ENCODE measurements around the gene SOAT1. TPM values are rescaled to one million over a fixed set of nuclear protein-coding genes. Genes with fewer than 3 reads are reported as not detected.
A peak's percentile ranks its signal among the peaks of the same experiment; 100 is the strongest.

Gene SOAT1
- total RNA-seq, 2 donors from 2014 or later: 34.2 to 41.9 TPM

- no peaks in the 10 kb centered on the region for H3K27me3 ChIP-seq (ENCODE audit: control insufficient read depth, insufficient read depth, low read length, poor library complexity, severe bottlenecking)
- no peak for TF ChIP-seq CTCF (conservative IDR thresholded peaks at IDR 0.05)
- peaks cover 44% of the 10 kb centered on the region for H3K36me3 Mint-ChIP-seq (ENCODE audit: low read depth)
- no peak overlapping the region for H3K27ac ChIP-seq (ENCODE audit: low read depth, low read length)
- no peaks in the 10 kb centered on the region for H3K4me1 ChIP-seq (ENCODE audit: control insufficient read depth, insufficient read depth, low read length)
- H3K4me3 Mint-ChIP-seq: no peak overlapping the region
- H3K27ac Mint-ChIP-seq: no peak overlapping the region
- H3K4me3 ChIP-seq (ENCODE audit: low read length): no peak overlapping the region
- H3K9ac ChIP-seq (ENCODE audit: extremely low read depth, low read length, poor library complexity, severe bottlenecking): no peak overlapping the region
- H3K9me3 ChIP-seq (ENCODE audit: control insufficient read depth, low read length): peaks cover 14% of the 10 kb centered on the region
- peaks cover 2% of the 10 kb centered on the region for H3K27me3 Mint-ChIP-seq (ENCODE audit: insufficient read depth)
- peaks cover 16% of the 10 kb centered on the region for H3K9me3 Mint-ChIP-seq
- 98 to 100% methylated on average over 2 to 7 of the region's 7 CpGs for WGBS, 2 experiments (ENCODE audit: insufficient coverage in 1 of 2, insufficient read length in 1 of 2)
- no peak for DNase-seq
- peaks cover 16% of the 10 kb centered on the region for H3K4me1 Mint-ChIP-seq
- peaks cover 51% of the 10 kb centered on the region for H3K36me3 ChIP-seq (ENCODE audit: control insufficient read depth, insufficient read depth, low read length)
Measured at GRCh38 chr1:179327196-179327595, 33.6 kb downstream of the SOAT1 start.

DNA sequence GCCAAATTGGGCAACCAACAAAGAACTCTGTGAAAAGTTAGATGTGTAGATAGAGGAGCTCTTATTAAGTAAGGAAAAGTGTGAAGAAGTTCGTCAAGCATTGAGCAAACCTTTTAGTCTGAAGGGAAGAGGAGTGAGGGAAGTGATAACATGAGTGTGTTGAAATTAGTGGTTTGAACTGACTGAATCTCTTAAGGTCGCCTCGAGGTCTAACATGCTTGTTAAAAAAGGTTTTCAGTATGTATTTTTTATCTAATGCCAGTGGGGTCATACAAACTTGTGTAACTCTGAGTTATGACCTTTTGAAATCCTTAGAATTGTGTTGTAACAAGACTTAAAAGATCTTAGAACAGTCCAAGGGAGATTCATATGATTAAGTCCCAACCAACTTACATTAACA lies 34.1 kb downstream of the SOAT1 start:
- Mint-ChIP-seq H3K4me3 (no peak overlapping the region), H3K27ac (no peak overlapping the region), H3K9me3 (peaks cover 16% of the 10 kb centered on the region), H3K4me1 (peaks cover 20% of the 10 kb centered on the region), H3K27me3 (ENCODE audit: insufficient read depth) (peaks cover 2% of the 10 kb centered on the region), H3K36me3 (ENCODE audit: low read depth) (peaks cover 39% of the 10 kb centered on the region)
- H3K9me3 ChIP-seq (ENCODE audit: control insufficient read depth, low read length): peaks cover 14% of the 10 kb centered on the region
- no peak for TF ChIP-seq CTCF (conservative IDR thresholded peaks at IDR 0.05)
- WGBS, 2 experiments (ENCODE audit: insufficient coverage in 1 of 2, insufficient read length in 1 of 2): 88 to 95% methylated on average over 3 of the region's 3 CpGs
- DNase-seq: no peak
- H3K27ac ChIP-seq (ENCODE audit: low read depth, low read length): no peak overlapping the region
- H3K4me3 ChIP-seq (ENCODE audit: low read length): no peak overlapping the region
- H3K36me3 ChIP-seq (ENCODE audit: control insufficient read depth, insufficient read depth, low read length): peaks cover 49% of the 10 kb centered on the region
- no peak overlapping the region for H3K9ac ChIP-seq (ENCODE audit: extremely low read depth, low read length, poor library complexity, severe bottlenecking)
- peaks cover 3% of the 10 kb centered on the region for H3K4me1 ChIP-seq (ENCODE audit: control insufficient read depth, insufficient read depth, low read length)
- H3K27me3 ChIP-seq (ENCODE audit: control insufficient read depth, insufficient read depth, low read length, poor library complexity, severe bottlenecking): no peaks in the 10 kb centered on the region

- Histone ChIP-seq H3K4me3 (ENCODE audit: low read length) (no peak overlapping the region), H3K9ac (ENCODE audit: extremely low read depth, low read length, poor library complexity, severe bottlenecking) (no peak overlapping the region), H3K27ac (ENCODE audit: low read depth, low read length) (no peak overlapping the region), H3K36me3 (ENCODE audit: control insufficient read depth, insufficient read depth, low read length) (peaks cover 32% of the 10 kb centered on the region), H3K9me3 (ENCODE audit: control insufficient read depth, low read length) (peaks cover 14% of the 10 kb centered on the region), H3K4me1 (ENCODE audit: control insufficient read depth, insufficient read depth, low read length) (peaks cover 3% of the 10 kb centered on the region), H3K27me3 (ENCODE audit: control insufficient read depth, insufficient read depth, low read length, poor library complexity, severe bottlenecking) (no peaks in the 10 kb centered on the region)
- Mint-ChIP-seq H3K4me1 (peaks cover 22% of the 10 kb centered on the region), H3K27ac (peak overlapping the region; percentile 33), H3K9me3 (peaks cover 16% of the 10 kb centered on the region), H3K4me3 (no peak overlapping the region), H3K27me3 (ENCODE audit: insufficient read depth) (peaks cover 2% of the 10 kb centered on the region), H3K36me3 (ENCODE audit: low read depth) (peaks cover 40% of the 10 kb centered on the region)
- no peak for DNase-seq
- 100% methylated on average over 2 of the region's 2 CpGs; no CpG with 5 or more reads in 1 of the 2 experiments for WGBS, 2 experiments (ENCODE audit: insufficient coverage in 1 of 2, insufficient read length in 1 of 2)
- no peak for TF ChIP-seq CTCF (conservative IDR thresholded peaks at IDR 0.05)
Measured at GRCh38 chr1:179329862-179330261, 36.3 kb downstream of the SOAT1 start.
